CD14-positive monocyte (primary cell): ENCODE data around the gene MAPK8IP1. TPM values are rescaled to one million over a fixed set of nuclear protein-coding genes. Genes with fewer than 3 reads are reported as not detected.

ENCODE experiments used
- DNase-seq, 3 donors: peaks; one replicate each; pipeline ENCODE4 v3.0.0-alpha.2; 2011 to 2022
- H2AFZ ChIP-seq: 2 replicates; pipeline ENCODE4 v1.6.0; 2012; ENCODE audit warnings: mild to moderate bottlenecking, low read depth, low read length, inconsistent platforms; ENCODE audit not compliant: insufficient read depth, poor library complexity, severe bottlenecking
- H3K27ac ChIP-seq, 2 donors: 1 replicate in 1 of 2; 2 replicates in 1 of 2; pipeline ENCODE4 v1.5.1; 2012 to 2013; ENCODE audit warnings: low read length in 2 of 2, control low read depth in 1 of 2, inconsistent platforms in 1 of 2, low read depth in 1 of 2, mild to moderate bottlenecking in 1 of 2
- H3K27me3 ChIP-seq, 2 donors: one replicate each; pipeline versions ENCODE4 v1.6.0 to v1.6.1; 2011 to 2013; ENCODE audit warnings: low read length in 2 of 2; ENCODE audit not compliant: control insufficient read depth in 2 of 2, insufficient read depth in 2 of 2
- H3K36me3 ChIP-seq, 2 donors: replicated peaks in 1 of 2; 1 replicate in 1 of 2; 2 replicates in 1 of 2; pipeline versions ENCODE4 v1.5.1 to v1.6.1; 2012 to 2013; ENCODE audit warnings: low read length in 2 of 2, control low read depth in 1 of 2, inconsistent platforms in 1 of 2, mild to moderate bottlenecking in 1 of 2; ENCODE audit not compliant: insufficient read depth in 2 of 2, control insufficient read depth in 1 of 2
- H3K4me1 ChIP-seq, 2 donors: 1 replicate in 1 of 2; 2 replicates in 1 of 2; pipeline versions ENCODE4 v1.5.1 to v1.6.1; 2012 to 2013; ENCODE audit warnings: low read length in 2 of 2, control low read depth in 1 of 2, inconsistent platforms in 1 of 2, mild to moderate bottlenecking in 1 of 2, moderate library complexity in 1 of 2; ENCODE audit not compliant: insufficient read depth in 2 of 2, control insufficient read depth in 1 of 2
- H3K4me2 ChIP-seq: replicated peaks from 2 replicates; pipeline ENCODE3; 2012; ENCODE audit warnings: low read length, moderate library complexity, mild to moderate bottlenecking; ENCODE audit not compliant: poor library complexity, severe bottlenecking; ENCODE audit errors: extremely low read depth
- H3K4me3 ChIP-seq, 3 experiments: fragments of 200-600 bp in 1 of 3; sonication (generic) in 1 of 3; replicated peaks in 1 of 3; 1 replicate in 2 of 3; 2 replicates in 1 of 3; pipeline ENCODE4 v1.5.1; 2011 to 2013; ENCODE audit warnings: low read length in 3 of 3, mild to moderate bottlenecking in 3 of 3, control low read depth in 2 of 3, low read depth in 2 of 3, inconsistent platforms in 1 of 3, moderate library complexity in 1 of 3
- H3K79me2 ChIP-seq: 2 replicates; pipeline ENCODE4 v1.6.0; 2012; ENCODE audit warnings: mild to moderate bottlenecking, control low read depth, inconsistent platforms, low read length, moderate library complexity; ENCODE audit not compliant: insufficient read depth
- H3K9ac ChIP-seq: 2 replicates; pipeline ENCODE4 v1.6.0; 2017; ENCODE audit warnings: low read length, mild to moderate bottlenecking; ENCODE audit not compliant: insufficient read depth, poor library complexity, severe bottlenecking
- H3K9me3 ChIP-seq, 2 donors: replicated peaks in 1 of 2; 1 replicate in 1 of 2; 2 replicates in 1 of 2; pipeline versions ENCODE4 v1.5.1 to v1.6.1; 2012 to 2013; ENCODE audit warnings: low read length in 2 of 2, control low read depth in 1 of 2; ENCODE audit not compliant: control insufficient read depth in 1 of 2, insufficient read depth in 1 of 2
- H4K20me1 ChIP-seq: 2 replicates; pipeline ENCODE4 v1.6.0; 2012; ENCODE audit warnings: mild to moderate bottlenecking, low read length, control low read depth, moderate library complexity; ENCODE audit not compliant: insufficient read depth
- H3K27ac Mint-ChIP-seq, 7 donors: one replicate each; pipeline ENCODE4 v1.8.0; 2020; ENCODE audit warnings: mild to moderate bottlenecking in 7 of 7, mixed read lengths in 7 of 7, moderate library complexity in 6 of 7, inconsistent platforms in 2 of 7
- H3K27me3 Mint-ChIP-seq, 3 donors: one replicate each; pipeline ENCODE4 v1.8.0; 2021 to 2022; ENCODE audit warnings: low read depth in 3 of 3, mild to moderate bottlenecking in 3 of 3, mixed read lengths in 3 of 3, moderate library complexity in 3 of 3, inconsistent platforms in 1 of 3
- H3K36me3 Mint-ChIP-seq, 2 donors: one replicate each; pipeline ENCODE4 v1.8.0; 2020; ENCODE audit warnings: mixed read lengths in 2 of 2, inconsistent platforms in 1 of 2, mild to moderate bottlenecking in 1 of 2
- H3K4me1 Mint-ChIP-seq: one replicate; pipeline ENCODE4 v1.8.0; 2020; ENCODE audit warnings: mild to moderate bottlenecking, mixed read lengths
- H3K4me3 Mint-ChIP-seq, 2 donors: one replicate each; pipeline ENCODE4 v1.8.0; 2020; ENCODE audit warnings: mild to moderate bottlenecking in 2 of 2, mixed read lengths in 2 of 2, moderate library complexity in 1 of 2
- H3K9me3 Mint-ChIP-seq, 7 donors: one replicate each; pipeline ENCODE4 v1.8.0; 2020 to 2022; ENCODE audit warnings: mixed read lengths in 7 of 7, mild to moderate bottlenecking in 6 of 7, moderate library complexity in 6 of 7, inconsistent platforms in 2 of 7
- WGBS: methylation state at CpG from one replicate; pipeline ENCODE4 v1.1.5; 2013; ENCODE audit warnings: missing lambda C conversion rate; ENCODE audit not compliant: insufficient coverage; 5-methylcytosine and 5-hydroxymethylcytosine counted together
- intact Hi-C, 2 donors: fragments of 100-400 bp; cut with micrococcal nuclease; formaldehyde crosslinking; loops; one replicate each; pipeline versions ENCODE4 v1.15.0 to v1.15.1; 2023
- polyA plus RNA-seq, 3 donors: library from polyadenylated mRNA; depleted of rRNA in 1 of 3; unstranded in 2 of 3; stranded (reverse) in 1 of 3; fragments of 300-500 nt in 2 of 3; fragments of >200 nt in 1 of 3; fragmentation: Illumina TruSeq in 2 of 3; gene quantifications; 1 replicate in 2 of 3; 2 replicates in 1 of 3; pipeline ENCODE4 v1.2.3, GENCODE V29; 2012 to 2021
- TF ChIP-seq, protein P1 (sequence below): fragments of 200-600 bp; IDR thresholded peaks from one replicate; pipeline ENCODE4 v1.8.0; 2022; ENCODE audit warnings: antibody characterized with exemption, mild to moderate bottlenecking

Gene MAPK8IP1
- polyA plus RNA-seq, 3 donors, result 0.93 TPM; not detected in 2

DNA sequence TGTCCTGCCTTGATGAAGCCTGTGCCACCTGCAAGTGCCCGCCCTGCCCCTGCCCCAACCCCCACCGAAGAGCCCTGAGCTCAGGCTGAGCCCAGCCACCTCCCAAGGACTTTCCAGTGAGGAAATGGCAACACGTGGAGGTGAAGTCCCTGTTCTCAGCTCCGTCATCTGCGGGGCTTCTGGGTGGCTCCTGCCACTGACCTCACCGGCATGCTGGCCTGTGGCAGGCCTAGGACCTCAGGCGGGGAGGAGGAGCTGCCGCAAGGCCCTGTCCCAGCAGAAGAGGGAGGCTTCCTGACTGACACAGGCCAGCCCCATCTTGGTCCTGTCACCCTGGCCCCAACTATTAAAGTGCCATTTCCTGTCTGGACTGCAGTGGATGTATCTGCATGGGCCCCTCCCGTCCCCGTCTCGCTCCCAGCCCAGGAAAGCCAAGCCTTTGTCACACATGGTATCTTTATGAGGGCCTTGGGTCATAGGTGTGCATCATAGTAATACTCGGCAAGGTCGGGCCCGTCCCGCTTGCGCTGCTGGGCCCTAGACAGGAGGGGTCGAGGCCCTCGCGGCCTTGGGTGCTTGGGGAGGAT, 20.7 kb downstream of the MAPK8IP1 start:
- Mint-ChIP-seq H3K4me3 (no peak overlapping the region), H3K36me3 (peaks cover 22% of the 10 kb centered on the region in 2 donors), H3K4me1 (peaks cover 3% of the 10 kb centered on the region), H3K27ac (peak overlapping the region in 1 of 7 donors; percentile 10), H3K27me3 (peaks cover 12 to 36% (median 15%) of the 10 kb centered on the region in 3 donors), H3K9me3 (no peaks in the 10 kb centered on the region)
- Histone ChIP-seq H3K79me2 (no peaks in the 10 kb centered on the region), H3K4me1 (no peaks in the 10 kb centered on the region), H3K27ac (no peak overlapping the region), H3K27me3 (peaks cover 1 to 8% of the 10 kb centered on the region in 2 donors), H3K9me3 (peaks cover 0 to 4% of the 10 kb centered on the region in 2 donors), H3K9ac (no peak overlapping the region), H3K36me3 (peaks cover 19 to 24% of the 10 kb centered on the region in 2 donors), H4K20me1 (peaks cover 26% of the 10 kb centered on the region), H3K4me3 (no peak overlapping the region), H2AFZ (no peak overlapping the region), H3K4me2 (no peak overlapping the region)
- intact Hi-C loops, result no loop called here
- 63% methylated on average over 12 of the region's 19 CpGs for WGBS
- TF ChIP-seq, protein P1, sequence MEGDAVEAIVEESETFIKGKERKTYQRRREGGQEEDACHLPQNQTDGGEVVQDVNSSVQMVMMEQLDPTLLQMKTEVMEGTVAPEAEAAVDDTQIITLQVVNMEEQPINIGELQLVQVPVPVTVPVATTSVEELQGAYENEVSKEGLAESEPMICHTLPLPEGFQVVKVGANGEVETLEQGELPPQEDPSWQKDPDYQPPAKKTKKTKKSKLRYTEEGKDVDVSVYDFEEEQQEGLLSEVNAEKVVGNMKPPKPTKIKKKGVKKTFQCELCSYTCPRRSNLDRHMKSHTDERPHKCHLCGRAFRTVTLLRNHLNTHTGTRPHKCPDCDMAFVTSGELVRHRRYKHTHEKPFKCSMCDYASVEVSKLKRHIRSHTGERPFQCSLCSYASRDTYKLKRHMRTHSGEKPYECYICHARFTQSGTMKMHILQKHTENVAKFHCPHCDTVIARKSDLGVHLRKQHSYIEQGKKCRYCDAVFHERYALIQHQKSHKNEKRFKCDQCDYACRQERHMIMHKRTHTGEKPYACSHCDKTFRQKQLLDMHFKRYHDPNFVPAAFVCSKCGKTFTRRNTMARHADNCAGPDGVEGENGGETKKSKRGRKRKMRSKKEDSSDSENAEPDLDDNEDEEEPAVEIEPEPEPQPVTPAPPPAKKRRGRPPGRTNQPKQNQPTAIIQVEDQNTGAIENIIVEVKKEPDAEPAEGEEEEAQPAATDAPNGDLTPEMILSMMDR, result no peak
- DNase-seq, result peak in 2 of 3 donors; percentile 22 to 75

DNA sequence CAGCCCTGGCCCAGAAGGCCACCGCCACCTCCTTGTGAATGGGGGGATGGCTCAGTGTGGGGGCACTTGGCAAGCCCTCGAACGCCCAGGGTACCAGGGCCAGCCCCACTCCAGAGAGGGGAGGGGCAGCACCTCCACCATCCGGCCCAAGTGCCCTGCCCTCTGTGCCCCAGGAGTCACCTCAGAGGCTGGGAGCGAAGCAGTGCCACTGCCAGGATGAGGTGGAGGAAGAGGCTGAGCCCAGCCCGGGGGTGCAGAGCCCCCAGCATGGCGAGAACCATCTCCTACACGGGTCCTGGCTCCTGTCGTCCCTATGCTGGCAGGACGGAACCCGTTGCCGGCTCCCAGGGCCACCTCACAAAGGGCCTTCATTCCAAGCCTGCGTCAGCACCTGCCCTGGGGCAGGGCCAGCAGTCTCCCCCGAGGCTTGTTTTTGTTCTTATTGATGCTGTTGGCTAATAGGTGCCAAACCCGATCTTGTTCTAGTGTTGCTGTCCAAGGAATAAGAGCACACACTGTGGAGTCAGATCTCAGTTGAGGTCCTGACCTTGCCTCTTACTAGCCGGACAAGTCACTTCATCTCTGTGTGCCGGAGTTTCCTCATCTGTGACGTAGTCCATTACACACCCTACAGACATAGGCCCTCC, 21.6 kb downstream of the MAPK8IP1 start, which contains the start of gene FREY1:
FREY1 (minus strand) TSS at position 307 of the 647 bp plus-strand sequence; CDS start at position 281, 26 bp downstream.
- H3K4me3 Mint-ChIP-seq, result no peak within 1 kb of the TSS
- H3K9me3 Mint-ChIP-seq, result peaks cover 0 to 2% (median 0%) of the 10 kb centered on the region in 7 donors
- intact Hi-C loops, result no loop called here
- DNase-seq, result peak in 1 of 3 donors; percentile 55
- peak within 1 kb of the TSS in 3 of 7 donors; percentile 8 to 66 (median 10) for H3K27ac Mint-ChIP-seq
- Histone ChIP-seq H3K27ac (no peak within 1 kb of the TSS), H3K79me2 (no peaks in the 10 kb centered on the region), H3K4me1 (no peaks in the 10 kb centered on the region), H2AFZ (no peak within 1 kb of the TSS), H3K27me3 (peaks cover 0 to under 1% of the 10 kb centered on the region in 2 donors), H3K9ac (no peak within 1 kb of the TSS), H3K4me2 (no peak within 1 kb of the TSS), H3K9me3 (no peaks in the 10 kb centered on the region), H3K4me3 (no peak within 1 kb of the TSS), H3K36me3 (peaks cover 27 to 33% of the 10 kb centered on the region in 2 donors), H4K20me1 (peaks cover 30% of the 10 kb centered on the region)
- TF ChIP-seq, protein P1, result no peak
- peaks cover 3% of the 10 kb centered on the region for H3K4me1 Mint-ChIP-seq
- H3K27me3 Mint-ChIP-seq, result peaks cover 3 to 27% (median 6%) of the 10 kb centered on the region in 3 donors
- WGBS, result 70% methylated on average over 10 of the region's 18 CpGs
- H3K36me3 Mint-ChIP-seq, result peaks cover 29 to 31% of the 10 kb centered on the region in 2 donors
